Body of pancreas (tissue), 4 donors: ENCODE measurements around the gene PDE4D.
"Not testable (repeated sequence)": the region's sequence is repeated elsewhere in the genome, so short reads cannot be mapped to it uniquely, and the experiment has no call there.

Source experiments
- CTCF ChIP-seq, 7 experiments: fragments of 450-650 bp in 4 of 7; fragments of 200-600 bp in 3 of 7; sonication (generic) in 3 of 7; IDR thresholded peaks; one replicate each; pipeline ENCODE4 v1.5.1; 2016 to 2019; ENCODE audit warnings: antibody characterized with exemption in 7 of 7
- POLR2A ChIP-seq, 3 donors: fragments of 450-650 bp; IDR thresholded peaks; one replicate each; pipeline ENCODE4 v1.6.1; 2016; ENCODE audit warnings: antibody characterized with exemption in 3 of 3, mild to moderate bottlenecking in 2 of 3

GRCh38 chr5:59665832-59666203 lies 227.7 kb downstream of the PDE4D start:
- not testable (repeated sequence) for TF ChIP-seq POLR2A, CTCF (IDR thresholded peaks at IDR 0.05)
